HG03064 (cell line): ENCODE data around the gene CLASP1.
"Not testable (repeated sequence)": the region's sequence is repeated elsewhere in the genome, so short reads cannot be mapped to it uniquely, and the experiment has no call there.

Source experiments
- ATAC-seq: cut with Tn5 transposase; IDR thresholded peaks from one replicate; pipeline ENCODE4 v1.9.1; 2021; ENCODE audit warnings: low read depth; ENCODE audit not compliant: unreplicated experiment

CLASP1 gene

GRCh38 chr2:121340926-121341325 is 308.3 kb downstream of the CLASP1 start:
- no peak for ATAC-seq

DNA sequence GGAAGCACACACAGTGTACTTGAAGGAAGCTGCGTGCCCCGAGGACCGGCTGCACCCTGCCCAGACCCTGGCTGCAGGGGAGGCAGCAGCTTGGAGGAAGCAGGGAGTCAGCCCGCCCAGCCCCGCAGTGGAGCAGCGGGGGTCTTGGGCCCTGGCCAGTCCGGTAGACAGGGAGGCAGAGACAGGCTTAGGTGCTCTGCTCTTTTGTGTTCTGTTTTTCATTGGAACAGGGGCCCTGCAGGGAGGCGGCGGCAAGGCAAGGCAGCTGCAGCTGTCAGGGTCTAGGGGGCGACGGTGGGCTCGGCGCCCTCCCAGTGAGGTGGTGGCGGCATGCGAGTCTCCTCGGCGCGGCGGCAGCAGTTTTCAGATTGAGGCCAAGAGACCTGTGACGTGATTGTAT is 311.0 kb downstream of the CLASP1 start:
- ATAC-seq, result no peak

GRCh38 chr2:121336528-121337294 is 312.6 kb downstream of the CLASP1 start:
- ATAC-seq, result no peak

- ATAC-seq, result no peak
Measured at GRCh38 chr2:121335294-121336290, 313.7 kb downstream of the CLASP1 start.

GRCh38 chr2:121334581-121335293 is 314.5 kb downstream of the CLASP1 start:
- ATAC-seq, result no peak

GRCh38 chr2:121333834-121334558 is 315.3 kb downstream of the CLASP1 start:
- ATAC-seq, result no peak

- no peak for ATAC-seq
Measured at GRCh38 chr2:121333231-121333630, 316.0 kb downstream of the CLASP1 start.

- ATAC-seq, result not testable (repeated sequence)
Measured at GRCh38 chr2:121331324-121331723, 317.9 kb downstream of the CLASP1 start.

GRCh38 chr2:121330921-121331320 is 318.3 kb downstream of the CLASP1 start:
- ATAC-seq, result no peak

GRCh38 chr2:121329786-121330185 is 319.5 kb downstream of the CLASP1 start:
- ATAC-seq, result no peak

DNA sequence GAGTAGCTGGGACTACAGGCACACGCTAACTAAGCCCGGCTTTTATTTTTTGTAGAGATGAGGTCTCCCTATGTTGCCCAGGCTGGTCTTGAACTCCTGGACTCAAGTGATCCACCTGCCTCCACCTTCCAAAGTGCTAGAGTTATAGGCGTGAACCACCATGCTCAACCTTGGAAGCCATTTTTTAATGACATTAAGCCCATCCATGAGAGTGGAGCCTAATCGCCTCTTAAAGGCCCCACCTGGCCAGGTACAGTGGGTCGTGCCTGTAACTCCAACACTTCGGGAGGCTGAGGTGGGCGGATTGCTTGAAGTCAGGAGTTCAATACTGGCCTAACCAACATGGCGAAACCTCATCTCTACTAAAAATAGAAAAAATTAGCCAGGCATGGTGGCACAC is 322.6 kb downstream of the CLASP1 start:
- ATAC-seq, result no peak

DNA sequence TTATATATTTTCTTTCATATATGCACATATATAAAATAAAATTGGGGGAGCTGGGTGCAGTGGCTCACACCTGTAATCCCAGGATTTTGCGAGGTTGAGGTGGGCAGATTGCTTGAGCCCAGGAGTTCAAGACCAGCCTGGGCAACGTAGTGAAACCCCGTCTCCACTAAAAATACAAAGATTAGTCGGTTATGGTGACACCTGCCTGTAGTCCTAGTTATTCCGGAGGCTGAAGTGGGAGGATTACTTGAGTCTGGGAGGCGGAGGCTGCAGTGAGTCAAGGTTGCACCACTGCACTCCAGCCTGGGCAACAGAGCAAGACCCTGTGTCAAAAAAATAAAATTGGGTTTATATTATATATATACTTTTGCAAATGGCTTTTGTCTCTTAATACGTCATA is 324.7 kb downstream of the CLASP1 start:
- no peak for ATAC-seq

DNA sequence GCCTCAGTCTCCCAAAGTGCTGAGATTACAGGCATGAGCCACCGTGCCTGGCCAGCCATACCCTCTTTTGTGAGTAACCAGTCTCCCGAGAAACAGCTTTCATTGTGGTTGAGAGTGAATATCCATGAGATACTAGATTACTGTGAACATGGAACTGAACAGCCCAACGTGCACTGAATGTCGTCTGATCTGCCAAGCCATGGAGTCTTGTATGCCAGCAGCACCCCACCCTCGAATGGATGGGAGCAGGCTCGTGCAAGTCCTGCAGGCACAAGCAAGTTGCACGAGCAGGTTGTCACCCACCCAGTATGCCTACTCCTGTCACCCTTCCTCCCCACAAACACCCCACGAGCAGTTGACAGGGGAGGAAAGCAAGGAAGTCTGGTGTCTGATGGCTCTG is 327.8 kb downstream of the CLASP1 start:
- no peak for ATAC-seq

DNA sequence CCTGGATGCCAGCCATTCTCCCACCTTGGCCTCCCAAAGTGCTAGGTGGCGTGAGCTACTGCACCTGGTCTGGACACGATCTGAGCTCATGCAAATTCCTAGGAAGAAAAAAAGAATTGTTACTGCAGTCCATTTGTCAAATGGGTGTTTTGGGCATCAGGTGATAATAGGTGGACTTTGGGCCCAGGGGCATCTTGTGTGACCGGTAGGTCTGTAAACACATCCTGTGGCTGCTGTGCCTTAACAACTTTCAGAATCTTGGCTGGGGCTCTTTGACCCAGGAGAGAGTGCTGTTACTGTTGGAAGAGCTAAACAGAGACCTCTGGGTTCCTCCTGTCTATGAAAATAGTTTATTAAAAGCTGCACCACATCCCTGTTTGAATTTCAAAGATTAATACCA is 329.3 kb downstream of the CLASP1 start:
- no peak for ATAC-seq

DNA sequence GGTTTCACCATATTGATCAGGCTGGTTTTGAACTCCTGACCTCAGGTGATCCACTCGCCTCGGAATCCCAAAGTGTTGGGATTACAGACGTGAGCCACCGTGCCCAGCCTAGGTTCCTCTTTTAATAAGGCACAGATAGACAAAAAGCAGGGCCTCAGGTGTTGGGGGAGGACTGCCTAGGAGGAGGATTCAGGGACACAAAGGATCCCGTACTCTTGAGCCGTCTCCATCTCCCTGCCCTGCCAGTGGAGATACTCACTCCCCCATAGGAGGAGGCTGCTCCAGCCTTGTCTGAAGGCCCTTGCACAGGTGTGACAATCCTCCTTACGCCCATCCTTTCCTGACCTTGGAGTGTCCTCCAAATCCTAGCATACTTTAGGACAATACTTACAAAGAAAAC is 332.3 kb downstream of the CLASP1 start:
- ATAC-seq, result no peak

DNA sequence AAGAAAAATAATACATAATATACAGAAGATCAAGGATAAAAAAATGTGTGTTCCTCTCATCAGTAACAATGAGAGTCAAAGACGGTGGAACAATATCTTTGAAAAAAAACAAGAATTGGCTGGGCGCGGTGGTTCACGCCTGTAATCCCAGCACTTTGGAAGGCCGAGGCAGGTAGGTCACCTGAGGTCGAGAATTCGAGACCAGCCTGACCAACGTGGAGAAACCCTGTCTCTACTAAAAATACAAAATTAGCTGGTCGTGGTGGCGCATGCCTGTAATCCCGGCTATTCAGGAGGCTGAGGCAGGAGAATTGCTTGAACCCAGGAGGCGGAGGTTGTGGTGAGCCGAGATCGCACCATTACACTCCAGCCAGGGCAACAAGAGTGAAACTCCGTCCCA is 335.6 kb downstream of the CLASP1 start:
- not testable (repeated sequence) for ATAC-seq

DNA sequence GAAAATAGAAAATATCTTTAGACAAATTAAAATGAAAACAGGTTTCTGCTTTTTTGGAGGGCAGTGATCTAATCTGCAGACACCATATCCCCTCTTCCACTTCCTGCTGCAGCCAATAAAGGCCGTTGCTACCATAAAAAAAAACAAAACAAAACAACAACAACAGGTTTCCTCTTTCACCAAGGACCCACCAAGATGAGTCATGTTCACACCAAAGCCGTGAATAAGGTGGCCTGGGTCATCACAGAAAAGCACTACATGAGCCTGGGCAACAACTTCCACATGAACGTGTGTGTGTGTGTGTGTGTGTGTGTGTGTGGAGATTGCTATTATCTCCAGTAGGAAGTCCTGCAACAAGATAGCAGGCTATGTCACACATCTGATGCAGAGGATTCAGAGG is 339.5 kb downstream of the CLASP1 start:
- no peak for ATAC-seq

GRCh38 chr2:121309323-121309722 is 339.9 kb downstream of the CLASP1 start:
- no peak for ATAC-seq

GRCh38 chr2:121307048-121307447 is 342.2 kb downstream of the CLASP1 start:
- no peak for ATAC-seq

DNA sequence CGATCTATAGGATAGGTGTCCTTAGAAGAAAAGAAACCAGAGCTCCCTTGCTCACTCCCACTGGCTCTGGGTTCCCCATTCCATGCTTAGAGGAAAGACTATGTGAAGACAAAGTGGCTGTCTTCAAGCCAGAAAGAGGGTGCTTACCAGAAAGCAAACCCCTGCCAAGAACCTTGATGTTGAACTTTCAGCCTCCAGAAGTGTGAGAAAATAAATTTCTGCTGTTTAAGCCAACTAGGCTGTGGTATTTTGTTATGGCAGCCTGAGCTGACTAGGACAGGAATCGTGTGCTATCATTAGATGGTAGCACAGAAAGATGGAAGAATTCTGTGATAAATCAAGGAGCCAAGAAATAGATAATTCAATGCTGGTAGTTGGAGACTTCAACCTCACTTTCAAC is 344.3 kb downstream of the CLASP1 start:
- ATAC-seq, result no peak
